Stimulated activated CD8-positive, alpha-beta memory T cell treated with anti-CD3 and anti-CD28 coated beads, Interleukin-7, amount 100 ng/mL, for 48 hours (primary cell): ENCODE measurements around the gene AMBRA1.
"Not testable (repeated sequence)": the region's sequence is repeated elsewhere in the genome, so short reads cannot be mapped to it uniquely, and the experiment has no call there.

Source experiments
- DNase-seq, 2 donors: peaks; one replicate each; pipeline ENCODE4 v3.0.0-alpha.2; 2020; ENCODE audit warnings: low read depth in 1 of 2; ENCODE audit errors: extremely low read depth in 1 of 2

The AMBRA1 gene

GRCh38 chr11:46537537-46538295, 56.1 kb downstream of the AMBRA1 start:
- peak in 1 of 2 donors; percentile 13 for DNase-seq

- DNase-seq: no peak
These were observed 56.7 kb downstream of the AMBRA1 start for GRCh38 chr11:46537121-46537520.

- no peak for DNase-seq
These were observed 58.1 kb downstream of the AMBRA1 start for GRCh38 chr11:46535688-46536087.

- DNase-seq: no peak
These were observed 59.1 kb downstream of the AMBRA1 start for GRCh38 chr11:46534711-46535110.

- DNase-seq: no peak
These were observed 60.3 kb downstream of the AMBRA1 start for GRCh38 chr11:46533396-46534100.

- DNase-seq: no peak
These were observed 63.8 kb downstream of the AMBRA1 start for GRCh38 chr11:46529928-46530574.

GRCh38 chr11:46529095-46529905, 64.5 kb downstream of the AMBRA1 start:
- DNase-seq: peak; percentile 40 to 72

- no peak for DNase-seq
These were observed 65.3 kb downstream of the AMBRA1 start for GRCh38 chr11:46528445-46529094.

GRCh38 chr11:46527591-46528130, 66.2 kb downstream of the AMBRA1 start:
- no peak for DNase-seq

GRCh38 chr11:46526216-46527215, 67.3 kb downstream of the AMBRA1 start:
- DNase-seq: no peak

- DNase-seq: no peak
These were observed 69.5 kb downstream of the AMBRA1 start for GRCh38 chr11:46524201-46524770.

- no peak for DNase-seq
These were observed 70.5 kb downstream of the AMBRA1 start for GRCh38 chr11:46523290-46523689.

GRCh38 chr11:46522682-46523281, 71.0 kb downstream of the AMBRA1 start:
- no peak for DNase-seq

- no peak for DNase-seq
These were observed 71.7 kb downstream of the AMBRA1 start for GRCh38 chr11:46521961-46522681.

- DNase-seq: no peak
These were observed 72.7 kb downstream of the AMBRA1 start for GRCh38 chr11:46520971-46521745.

- no peak for DNase-seq
These were observed 74.5 kb downstream of the AMBRA1 start for GRCh38 chr11:46519351-46519750.

GRCh38 chr11:46518928-46519327, 74.9 kb downstream of the AMBRA1 start:
- not testable (repeated sequence) for DNase-seq
